Measurements from ENCODE around the gene KPTN.

GRCh38 chr19:47471733-47472457, 12.1 kb downstream of the KPTN start, which contains the start of gene SLC8A2:
- TF ChIP-seq, protein P1, sequence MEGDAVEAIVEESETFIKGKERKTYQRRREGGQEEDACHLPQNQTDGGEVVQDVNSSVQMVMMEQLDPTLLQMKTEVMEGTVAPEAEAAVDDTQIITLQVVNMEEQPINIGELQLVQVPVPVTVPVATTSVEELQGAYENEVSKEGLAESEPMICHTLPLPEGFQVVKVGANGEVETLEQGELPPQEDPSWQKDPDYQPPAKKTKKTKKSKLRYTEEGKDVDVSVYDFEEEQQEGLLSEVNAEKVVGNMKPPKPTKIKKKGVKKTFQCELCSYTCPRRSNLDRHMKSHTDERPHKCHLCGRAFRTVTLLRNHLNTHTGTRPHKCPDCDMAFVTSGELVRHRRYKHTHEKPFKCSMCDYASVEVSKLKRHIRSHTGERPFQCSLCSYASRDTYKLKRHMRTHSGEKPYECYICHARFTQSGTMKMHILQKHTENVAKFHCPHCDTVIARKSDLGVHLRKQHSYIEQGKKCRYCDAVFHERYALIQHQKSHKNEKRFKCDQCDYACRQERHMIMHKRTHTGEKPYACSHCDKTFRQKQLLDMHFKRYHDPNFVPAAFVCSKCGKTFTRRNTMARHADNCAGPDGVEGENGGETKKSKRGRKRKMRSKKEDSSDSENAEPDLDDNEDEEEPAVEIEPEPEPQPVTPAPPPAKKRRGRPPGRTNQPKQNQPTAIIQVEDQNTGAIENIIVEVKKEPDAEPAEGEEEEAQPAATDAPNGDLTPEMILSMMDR (IDR thresholded peaks at IDR 0.05; ENCODE audit: insufficient read depth, low read depth, low read length) = no peak
- no peak for TF ChIP-seq EZH2 (IDR thresholded peaks at IDR 0.05; ENCODE audit: insufficient read depth, low read length)

Data from astrocyte (in vitro differentiated cells and primary cell).